ENCODE measurements around the gene VOPP1.

Gene VOPP1

GRCh38 chr7:55558962-55559920 lies 13.1 kb downstream of the VOPP1 start:
- FAIRE-seq, result no peak
- TF ChIP-seq CTCF (IDR thresholded peaks at IDR 0.05; ENCODE audit: insufficient read depth, missing control alignments), result no peak
- DNase-seq (ENCODE audit: insufficient read length, low spot score), result no peak

- no peak for DNase-seq (ENCODE audit: insufficient read length, low spot score)
- FAIRE-seq, result no peak
- TF ChIP-seq CTCF (IDR thresholded peaks at IDR 0.05; ENCODE audit: insufficient read depth, missing control alignments), result no peak
These were observed 14.6 kb downstream of the VOPP1 start for GRCh38 chr7:55557666-55558188.

- no peak for TF ChIP-seq CTCF (IDR thresholded peaks at IDR 0.05; ENCODE audit: insufficient read depth, missing control alignments)
- DNase-seq (ENCODE audit: insufficient read length, low spot score) (no peak), FAIRE-seq (no peak)
These were observed 15.8 kb downstream of the VOPP1 start for GRCh38 chr7:55556492-55556891.

- DNase-seq (ENCODE audit: insufficient read length, low spot score) (no peak), FAIRE-seq (no peak)
- TF ChIP-seq CTCF (IDR thresholded peaks at IDR 0.05; ENCODE audit: insufficient read depth, missing control alignments), result no peak
These were observed 16.3 kb downstream of the VOPP1 start for GRCh38 chr7:55556031-55556430.

GRCh38 chr7:55555160-55555559 lies 17.1 kb downstream of the VOPP1 start:
- FAIRE-seq (no peak), DNase-seq (ENCODE audit: insufficient read length, low spot score) (no peak)
- no peak for TF ChIP-seq CTCF (IDR thresholded peaks at IDR 0.05; ENCODE audit: insufficient read depth, missing control alignments)

- DNase-seq (ENCODE audit: insufficient read length, low spot score) (no peak), FAIRE-seq (no peak)
- TF ChIP-seq CTCF (IDR thresholded peaks at IDR 0.05; ENCODE audit: insufficient read depth, missing control alignments), result no peak
These were observed 18.3 kb downstream of the VOPP1 start for GRCh38 chr7:55554038-55554437.

- DNase-seq (ENCODE audit: insufficient read length, low spot score) (no peak), FAIRE-seq (no peak)
- no peak for TF ChIP-seq CTCF (IDR thresholded peaks at IDR 0.05; ENCODE audit: insufficient read depth, missing control alignments)
These were observed 19.3 kb downstream of the VOPP1 start for GRCh38 chr7:55553024-55553345.
